HEK293 (cell line): Measurements from ENCODE around the gene MIA2.

ENCODE experiments used
- CTCF ChIP-seq: fragments of 450-650 bp; formaldehyde crosslinking; IDR thresholded peaks from 2 replicates; pipeline ENCODE4 v1.5.1; 2016; ENCODE audit warnings: missing biosample characterization, missing genetic modification characterization
- KLF16 ChIP-seq: fragments of 450-650 bp; formaldehyde crosslinking; IDR thresholded peaks from 2 replicates; pipeline ENCODE4 v1.5.1; 2017; ENCODE audit warnings: missing biosample characterization, missing genetic modification characterization
- REST ChIP-seq: fragments of 450-650 bp; formaldehyde crosslinking; IDR thresholded peaks from 2 replicates; pipeline ENCODE4 v1.5.1; 2016; ENCODE audit warnings: missing biosample characterization, missing genetic modification characterization
- SP2 ChIP-seq: fragments of 450-650 bp; formaldehyde crosslinking; IDR thresholded peaks from 2 replicates; pipeline ENCODE4 v1.5.1; 2016; ENCODE audit warnings: missing biosample characterization, missing genetic modification characterization
- TSHZ1 ChIP-seq: fragments of 450-650 bp; formaldehyde crosslinking; IDR thresholded peaks from 2 replicates; pipeline ENCODE4 v1.5.1; 2016; ENCODE audit warnings: missing biosample characterization, missing genetic modification characterization, borderline replicate concordance
- ZNF121 ChIP-seq: fragments of 450-650 bp; formaldehyde crosslinking; IDR thresholded peaks from 2 replicates; pipeline ENCODE4 v1.5.1; 2016; ENCODE audit warnings: missing biosample characterization, missing genetic modification characterization
- ZNF26 ChIP-seq: fragments of 450-650 bp; formaldehyde crosslinking; IDR thresholded peaks from 2 replicates; pipeline ENCODE4 v1.5.1; 2016; ENCODE audit warnings: missing biosample characterization, missing genetic modification characterization
- ZNF433 ChIP-seq: fragments of 450-650 bp; formaldehyde crosslinking; IDR thresholded peaks from 2 replicates; pipeline ENCODE4 v1.5.1; 2016; ENCODE audit warnings: missing biosample characterization, missing genetic modification characterization, low read depth

- no peak for TF ChIP-seq SP2 (tag by site-specific recombination)
- TF ChIP-seq CTCF (tag by site-specific recombination), result no peak
- TF ChIP-seq KLF16, result no peak
- TF ChIP-seq REST (tag by site-specific recombination), result no peak
- TF ChIP-seq ZNF433 (tag by site-specific recombination), result no peak
- no peak for TF ChIP-seq ZNF121
- no peak for TF ChIP-seq ZNF26 (tag by site-specific recombination)
- no peak for TF ChIP-seq TSHZ1 (tag by site-specific recombination)
Measured at GRCh38 chr14:39276579-39277114, 42.9 kb downstream of the MIA2 start.
